Activated CD4-positive, alpha-beta T cell treated with anti-CD3 and anti-CD28 coated beads, Interleukin-2, Interleukin-6, amounts not matched to agents 100 ng/mL and 50 ng/mL, durations not matched to agents 16 hours and 8 hours (primary cell): Measurements from ENCODE around the gene ITPR1.
"Not testable (repeated sequence)": the region's sequence is repeated elsewhere in the genome, so short reads cannot be mapped to it uniquely, and the experiment has no call there.

Experiments
- DNase-seq: peaks from one replicate; pipeline ENCODE4 v3.0.0-alpha.2; 2020

Gene ITPR1

GRCh38 chr3:4574426-4574965 is 81.3 kb downstream of the ITPR1 start:
- DNase-seq = no peak

DNA sequence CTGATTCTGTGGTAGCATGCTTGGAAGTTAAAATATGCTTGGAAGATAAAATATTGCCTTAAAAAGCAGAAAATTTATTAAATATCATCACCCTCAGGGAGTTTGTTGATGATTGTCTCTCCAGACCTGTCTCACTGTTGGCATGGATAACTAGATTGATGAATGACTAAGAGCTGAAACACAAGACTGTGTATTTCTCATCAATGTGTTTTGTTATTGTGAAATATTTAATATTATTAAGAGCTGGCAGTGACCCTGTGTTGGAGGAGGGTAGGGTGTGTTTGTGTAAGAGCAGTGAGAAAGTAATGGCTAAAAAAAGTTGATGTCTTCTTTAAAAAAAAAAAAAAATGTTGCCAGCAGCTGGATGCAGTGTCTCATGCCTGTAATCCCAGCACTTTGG is 82.2 kb downstream of the ITPR1 start:
- DNase-seq = no peak

DNA sequence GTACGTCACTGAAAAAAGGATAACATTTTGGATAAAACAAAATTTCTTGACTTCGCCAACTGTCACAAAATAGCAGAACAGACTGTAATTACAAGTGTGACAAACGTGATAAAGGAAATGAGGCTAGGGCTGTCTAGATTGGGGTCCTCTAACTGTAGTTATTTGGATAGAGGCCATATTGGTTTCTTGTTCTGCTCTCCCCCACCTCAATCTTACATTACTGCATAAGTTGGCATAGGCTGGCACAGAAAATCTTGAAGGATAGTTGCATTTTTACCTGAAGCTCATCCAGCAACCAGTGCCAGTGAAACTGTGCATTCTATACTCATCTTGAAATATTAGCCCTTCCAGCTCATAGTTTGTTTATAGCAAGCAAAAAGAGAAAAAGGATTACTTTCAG is 84.6 kb downstream of the ITPR1 start:
- DNase-seq = no peak

GRCh38 chr3:4580346-4581123 is 87.4 kb downstream of the ITPR1 start:
- DNase-seq = no peak

GRCh38 chr3:4581124-4581424 is 87.9 kb downstream of the ITPR1 start:
- no peak for DNase-seq

DNA sequence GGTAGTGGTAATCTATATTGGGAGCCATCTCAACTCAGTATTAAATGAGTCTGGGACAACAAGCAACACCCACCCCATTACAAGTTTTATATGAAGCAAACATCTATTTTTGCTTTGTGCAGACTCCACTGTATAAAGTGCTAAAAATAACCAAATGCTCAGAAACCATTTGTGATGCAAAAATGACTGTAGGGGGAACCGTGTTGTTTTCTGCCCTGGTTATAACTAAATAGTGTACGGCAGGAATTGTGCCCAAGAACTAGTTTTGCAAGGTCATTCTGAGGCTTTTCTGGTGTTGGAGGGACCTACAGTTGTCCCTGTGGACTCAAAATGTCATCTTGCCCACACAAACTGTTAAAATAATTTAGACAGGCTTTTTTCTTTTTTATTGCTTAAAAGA is 88.3 kb downstream of the ITPR1 start:
- no peak for DNase-seq

- no peak for DNase-seq
Observed at GRCh38 chr3:4581920-4582611, 88.9 kb downstream of the ITPR1 start.

GRCh38 chr3:4582624-4583023 is 89.5 kb downstream of the ITPR1 start:
- no peak for DNase-seq

DNA sequence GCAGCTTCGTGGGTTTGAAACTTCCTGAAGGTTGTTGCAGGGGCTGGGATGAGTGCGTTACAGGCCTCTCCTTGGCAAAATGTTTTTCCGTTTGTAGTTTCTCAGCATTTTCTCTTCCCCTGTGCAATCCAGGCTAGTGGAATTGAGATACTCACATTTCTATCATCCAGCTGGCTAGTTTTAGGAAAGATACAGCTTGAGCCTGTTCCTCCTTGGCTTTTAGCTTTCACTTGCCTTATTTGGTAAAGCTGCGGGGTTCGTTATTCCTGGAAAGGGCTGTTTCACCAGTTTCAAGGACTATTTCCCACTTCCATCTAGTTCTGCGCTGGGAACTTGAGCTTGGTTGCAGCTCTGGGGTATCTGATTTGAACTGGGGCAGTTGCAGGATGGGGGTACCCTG is 90.3 kb downstream of the ITPR1 start:
- DNase-seq = no peak

DNA sequence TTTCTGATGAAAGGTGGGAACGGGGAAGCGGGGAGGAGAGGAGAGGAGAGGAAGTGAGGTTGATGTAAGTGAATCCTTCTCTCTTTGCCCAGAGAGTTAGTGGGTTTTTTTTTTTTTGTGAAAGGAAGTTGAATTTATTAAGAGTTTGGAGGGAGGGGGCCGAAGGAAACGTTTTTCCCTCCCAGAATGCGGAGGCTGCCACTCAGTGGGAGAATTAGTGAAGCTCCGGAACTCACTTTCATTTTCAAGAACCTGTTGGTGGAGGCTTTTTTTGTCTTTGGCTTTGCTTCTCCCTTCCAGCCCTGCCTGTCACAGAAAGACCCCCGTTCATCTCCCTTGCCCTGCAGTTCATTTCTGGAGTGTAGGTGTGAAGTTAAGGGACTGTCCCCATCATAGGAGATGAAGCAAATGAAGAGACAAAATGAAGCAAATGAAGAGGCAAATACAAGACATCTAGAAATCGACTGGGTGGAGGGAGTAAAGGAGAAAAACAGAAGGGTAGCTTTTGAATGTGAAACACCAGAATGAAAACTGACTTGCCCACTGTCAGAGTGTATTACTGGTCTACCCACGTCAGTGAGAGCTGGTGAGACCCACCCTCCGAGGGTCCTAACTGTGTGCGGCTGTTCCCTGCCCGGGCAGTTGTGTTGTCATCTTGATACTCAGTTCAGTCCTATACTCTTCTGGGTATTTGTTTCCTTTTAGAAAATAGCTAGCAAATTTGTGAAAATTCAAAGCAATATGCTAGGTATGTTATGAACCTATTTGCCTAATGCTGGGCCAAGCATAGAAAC is 91.5 kb downstream of the ITPR1 start:
- peak; percentile 48 for DNase-seq

GRCh38 chr3:4586381-4586780 is 93.2 kb downstream of the ITPR1 start:
- DNase-seq = no peak

- peak; percentile 64 for DNase-seq
Observed at GRCh38 chr3:4587061-4587837, 94.1 kb downstream of the ITPR1 start.

- DNase-seq = no peak
Observed at GRCh38 chr3:4587838-4588105, 94.6 kb downstream of the ITPR1 start.

DNA sequence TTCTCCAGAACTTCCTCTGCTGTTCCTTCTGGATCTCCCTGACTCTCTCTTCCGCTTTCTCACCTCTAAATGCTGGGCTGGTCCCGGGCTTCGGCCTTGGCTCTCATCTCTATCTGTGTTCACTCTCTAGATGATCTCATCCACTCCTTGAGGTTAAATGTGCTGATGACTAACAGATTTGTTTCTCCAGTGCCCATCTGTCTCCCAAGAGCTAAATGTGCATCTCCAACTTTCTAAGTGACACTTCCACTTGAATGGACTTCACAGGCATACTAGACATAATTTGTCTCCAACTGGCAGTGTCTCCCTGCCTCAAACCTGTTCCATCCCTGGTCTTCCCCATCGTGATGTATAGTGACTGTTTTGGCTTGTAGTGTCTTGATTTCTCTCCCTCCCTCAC is 95.3 kb downstream of the ITPR1 start:
- DNase-seq = peak; percentile 42

DNA sequence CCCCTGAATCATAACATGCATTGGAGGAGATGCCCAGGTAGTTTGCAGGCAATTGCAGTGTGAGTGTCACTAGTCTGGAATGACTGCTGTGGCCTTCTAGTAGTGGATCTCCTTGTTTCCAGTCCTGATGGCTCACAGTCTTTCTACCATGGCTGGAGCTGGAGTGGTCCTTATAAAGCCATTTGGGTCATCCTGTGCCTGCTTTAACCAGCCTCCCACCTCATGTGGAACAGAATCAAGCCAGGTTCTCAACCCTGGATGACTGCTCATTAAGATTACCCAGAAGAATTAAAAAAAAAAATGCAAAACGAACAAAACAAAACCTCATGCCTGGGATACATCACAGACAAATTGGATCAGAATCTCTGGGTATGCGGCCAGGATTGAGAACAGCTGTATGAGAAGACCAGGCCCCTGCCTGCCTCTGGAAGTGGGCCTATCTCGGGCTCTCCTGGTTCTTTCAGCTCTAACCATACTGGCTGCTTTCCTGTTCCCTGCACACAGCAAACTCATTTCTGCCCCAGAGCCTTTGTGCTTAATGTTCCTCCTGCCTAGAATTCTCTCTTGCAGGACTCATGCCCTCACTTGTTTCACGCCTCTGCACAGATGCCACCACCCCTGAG is 96.4 kb downstream of the ITPR1 start:
- DNase-seq = no peak

- DNase-seq = not testable (repeated sequence)
Observed at GRCh38 chr3:4590849-4591248, 97.7 kb downstream of the ITPR1 start.

DNA sequence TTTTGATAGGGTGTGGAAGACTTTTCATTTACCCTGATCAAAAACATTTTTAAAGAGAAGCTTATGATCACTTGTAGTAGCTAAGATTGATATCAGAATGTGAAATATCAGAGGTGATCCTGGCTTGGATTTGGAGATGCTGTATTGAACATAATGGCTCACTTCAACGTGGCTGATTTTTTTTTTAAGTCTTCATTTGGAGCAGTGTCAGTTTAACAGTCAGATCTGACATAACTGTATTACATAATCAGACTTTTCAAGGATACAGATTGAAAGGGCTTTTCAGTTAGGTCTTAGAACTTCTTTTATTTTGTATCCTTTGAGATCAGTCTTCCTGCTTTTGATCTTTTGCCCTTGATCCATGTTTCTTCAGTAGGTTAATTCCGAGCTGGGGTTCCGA is 98.5 kb downstream of the ITPR1 start:
- DNase-seq = no peak

- DNase-seq = no peak
Observed at GRCh38 chr3:4593014-4593413, 99.9 kb downstream of the ITPR1 start.

GRCh38 chr3:4595710-4596113 is 102.6 kb downstream of the ITPR1 start:
- DNase-seq = no peak

- no peak for DNase-seq
Observed at GRCh38 chr3:4596612-4597011, 103.5 kb downstream of the ITPR1 start.

DNA sequence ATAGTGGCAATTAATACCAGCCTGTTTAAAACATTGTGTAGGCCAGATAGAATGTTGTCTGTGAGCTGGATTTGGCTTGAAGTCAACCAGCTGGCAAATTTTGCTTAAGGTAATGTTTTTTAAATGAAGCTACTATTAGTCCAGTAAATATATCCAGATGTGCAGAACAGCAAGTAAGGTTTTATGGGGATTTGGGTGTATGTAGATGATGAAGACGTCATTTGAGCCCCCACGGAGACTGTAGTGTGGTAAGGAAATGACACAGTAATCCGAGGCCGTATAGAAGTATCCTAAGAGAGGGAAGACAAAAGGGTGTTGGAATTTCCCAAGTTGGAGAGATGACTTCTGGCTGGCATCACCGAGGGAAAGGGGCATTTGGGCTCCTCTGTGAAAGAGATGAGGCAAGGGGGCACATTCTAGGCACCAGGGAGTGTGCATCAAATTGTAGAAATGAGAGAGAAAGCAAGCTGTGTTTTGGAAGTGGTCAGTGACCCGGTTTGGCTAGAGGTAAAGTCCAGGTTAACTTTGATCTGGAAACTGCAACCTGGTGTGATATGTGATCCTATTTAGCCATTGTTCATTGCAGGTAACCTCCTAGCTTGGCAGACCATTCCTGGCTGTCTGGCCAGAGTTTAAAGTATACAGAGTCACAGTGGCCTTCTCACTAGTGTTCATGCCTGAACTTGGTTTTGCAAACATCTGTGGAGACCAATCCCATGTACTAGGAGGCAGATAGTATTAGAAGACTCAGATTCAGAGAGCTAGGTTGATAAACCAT is 104.2 kb downstream of the ITPR1 start:
- DNase-seq = no peak

- not testable (repeated sequence) for DNase-seq
Observed at GRCh38 chr3:4598232-4598631, 105.1 kb downstream of the ITPR1 start.
